HFFc6 (cell line): ENCODE data around the gene KIRREL3. TPM values are rescaled to one million over a fixed set of nuclear protein-coding genes. Genes with fewer than 3 reads are reported as not detected.

ENCODE experiments used
- DNase-seq: peaks from one replicate; pipeline ENCODE4 v3.0.0-alpha.2; 2018
- H3K27ac Mint-ChIP-seq: 2 replicates; pipeline ENCODE4 v1.8.0; 2020; ENCODE audit warnings: mild to moderate bottlenecking, mixed read lengths
- H3K27me3 Mint-ChIP-seq: 2 replicates; pipeline ENCODE4 v1.8.0; 2021; ENCODE audit warnings: mild to moderate bottlenecking, moderate library complexity, mixed read lengths; ENCODE audit not compliant: insufficient read depth
- H3K36me3 Mint-ChIP-seq: 2 replicates; pipeline ENCODE4 v1.8.0; 2021; ENCODE audit warnings: low read depth, mixed read lengths
- H3K4me1 Mint-ChIP-seq: 2 replicates; pipeline ENCODE4 v1.8.0; 2020; ENCODE audit warnings: low read depth, mixed read lengths
- H3K4me3 Mint-ChIP-seq: 2 replicates; pipeline ENCODE4 v1.8.0; 2020; ENCODE audit warnings: mild to moderate bottlenecking, moderate library complexity, mixed read lengths
- H3K9me3 Mint-ChIP-seq: 2 replicates; pipeline ENCODE4 v1.8.0; 2020; ENCODE audit warnings: mild to moderate bottlenecking, mixed read lengths
- total RNA-seq, 6 experiments: library from RNA; stranded (reverse); fragmentation: NEBNext Ultra II Directional; extraction: Animal tissue kit (Norgen Biotek cat#: 25700); gene quantifications; 2 replicates in 1 of 6; 3 replicates in 5 of 6; pipeline ENCODE4 v1.2.3, GENCODE V29; 2021
- TF ChIP-seq, protein P1 (sequence below): fragments of 200-600 bp; sonication (generic); IDR thresholded peaks from 2 replicates; pipeline ENCODE4 v1.5.0; 2021; ENCODE audit warnings: antibody characterized with exemption, mild to moderate bottlenecking

KIRREL3 gene
- total RNA-seq, 6 experiments from 2014 or later: 22.2 to 38.2 (median 33.2) TPM

DNA sequence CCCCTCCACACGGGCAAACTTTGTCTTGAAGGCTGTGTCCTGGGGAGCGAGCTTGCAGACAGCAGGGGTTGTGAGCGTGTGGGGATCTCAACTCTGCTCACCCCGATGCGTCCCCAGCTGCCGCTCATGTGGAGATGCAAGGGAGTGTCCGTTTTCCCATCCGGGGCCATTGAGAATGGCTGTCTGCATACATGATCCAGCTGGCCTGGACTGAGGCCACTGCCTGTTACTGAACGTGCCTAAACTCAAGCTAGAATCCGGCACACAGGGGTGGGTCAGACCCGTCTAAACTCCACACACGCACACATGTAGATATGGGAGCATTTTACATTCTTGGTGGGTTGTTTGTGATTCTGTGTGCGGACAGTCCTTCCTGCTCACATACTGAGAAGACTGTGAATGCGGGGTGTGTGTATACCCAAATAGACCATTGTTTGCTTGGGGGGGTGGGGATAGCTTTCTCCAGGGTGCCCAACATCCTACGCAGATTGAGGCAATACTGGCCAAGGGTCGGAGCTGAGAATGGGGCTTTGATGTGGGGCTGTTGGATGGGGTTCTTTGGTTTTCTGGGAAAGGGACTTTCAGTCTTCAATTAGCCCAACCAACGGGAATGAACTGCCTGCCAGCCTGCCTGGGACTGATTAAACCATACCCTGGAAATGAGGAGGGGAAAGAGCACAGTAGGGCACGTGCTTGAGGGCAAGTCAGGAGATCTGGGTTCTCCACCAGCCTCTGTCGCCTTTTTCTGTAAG is 584.7 kb downstream of the KIRREL3 start:
- no peak for DNase-seq
- TF ChIP-seq, protein P1, sequence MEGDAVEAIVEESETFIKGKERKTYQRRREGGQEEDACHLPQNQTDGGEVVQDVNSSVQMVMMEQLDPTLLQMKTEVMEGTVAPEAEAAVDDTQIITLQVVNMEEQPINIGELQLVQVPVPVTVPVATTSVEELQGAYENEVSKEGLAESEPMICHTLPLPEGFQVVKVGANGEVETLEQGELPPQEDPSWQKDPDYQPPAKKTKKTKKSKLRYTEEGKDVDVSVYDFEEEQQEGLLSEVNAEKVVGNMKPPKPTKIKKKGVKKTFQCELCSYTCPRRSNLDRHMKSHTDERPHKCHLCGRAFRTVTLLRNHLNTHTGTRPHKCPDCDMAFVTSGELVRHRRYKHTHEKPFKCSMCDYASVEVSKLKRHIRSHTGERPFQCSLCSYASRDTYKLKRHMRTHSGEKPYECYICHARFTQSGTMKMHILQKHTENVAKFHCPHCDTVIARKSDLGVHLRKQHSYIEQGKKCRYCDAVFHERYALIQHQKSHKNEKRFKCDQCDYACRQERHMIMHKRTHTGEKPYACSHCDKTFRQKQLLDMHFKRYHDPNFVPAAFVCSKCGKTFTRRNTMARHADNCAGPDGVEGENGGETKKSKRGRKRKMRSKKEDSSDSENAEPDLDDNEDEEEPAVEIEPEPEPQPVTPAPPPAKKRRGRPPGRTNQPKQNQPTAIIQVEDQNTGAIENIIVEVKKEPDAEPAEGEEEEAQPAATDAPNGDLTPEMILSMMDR: no peak
- peak overlapping the region; percentile 70; the same call in 1 of the 2 replicates for H3K27ac Mint-ChIP-seq
- H3K27me3 Mint-ChIP-seq: peaks cover 3% of the 10 kb centered on the region
- H3K36me3 Mint-ChIP-seq: peaks cover 17% of the 10 kb centered on the region
- H3K4me1 Mint-ChIP-seq: peaks cover 7% of the 10 kb centered on the region
- peak overlapping the region; percentile 43; the same call in 1 of the 2 replicates for H3K4me3 Mint-ChIP-seq
- H3K9me3 Mint-ChIP-seq: no peaks in the 10 kb centered on the region

- H3K4me3 Mint-ChIP-seq: no peak overlapping the region
- peaks cover 3% of the 10 kb centered on the region; the same call in 1 of the 2 replicates for H3K27me3 Mint-ChIP-seq
- H3K27ac Mint-ChIP-seq: no peak overlapping the region
- H3K4me1 Mint-ChIP-seq: peaks cover 12% of the 10 kb centered on the region
- H3K9me3 Mint-ChIP-seq: no peaks in the 10 kb centered on the region
- TF ChIP-seq, protein P1: no peak
- H3K36me3 Mint-ChIP-seq: peaks cover 19% of the 10 kb centered on the region
- no peak for DNase-seq
These were observed 585.4 kb downstream of the KIRREL3 start for GRCh38 chr11:126415128-126415527.

DNA sequence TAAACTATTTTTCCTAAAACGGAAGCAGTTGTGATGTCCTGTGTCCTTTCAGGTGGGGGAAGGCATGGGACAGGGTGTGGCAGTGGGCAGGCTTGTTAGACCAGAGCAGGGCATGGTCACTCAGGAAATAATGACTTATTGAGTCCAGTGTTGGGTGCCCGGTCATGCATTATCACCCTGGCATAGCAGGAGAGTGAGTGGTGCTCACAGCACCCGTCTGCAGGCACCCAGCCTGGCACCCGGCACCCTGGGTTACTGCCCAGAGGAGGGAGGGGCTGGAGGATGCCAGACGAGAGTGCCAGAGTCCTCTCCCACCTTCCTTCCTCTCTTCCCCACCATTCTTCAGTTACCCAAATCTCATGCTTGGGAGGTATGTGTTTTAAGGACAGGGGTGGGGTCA is 586.0 kb downstream of the KIRREL3 start:
- Mint-ChIP-seq H3K27me3 (peaks cover 3% of the 10 kb centered on the region; the same call in 1 of the 2 replicates), H3K36me3 (peaks cover 20% of the 10 kb centered on the region), H3K9me3 (no peaks in the 10 kb centered on the region), H3K4me3 (no peak overlapping the region), H3K4me1 (peaks cover 12% of the 10 kb centered on the region), H3K27ac (no peak overlapping the region)
- DNase-seq: no peak
- TF ChIP-seq, protein P1: no peak

GRCh38 chr11:126413843-126414405 is 586.6 kb downstream of the KIRREL3 start:
- no peak for DNase-seq
- H3K4me3 Mint-ChIP-seq: no peak overlapping the region
- peaks cover 12% of the 10 kb centered on the region for H3K4me1 Mint-ChIP-seq
- no peaks in the 10 kb centered on the region for H3K9me3 Mint-ChIP-seq
- H3K27me3 Mint-ChIP-seq: peaks cover 3% of the 10 kb centered on the region
- H3K27ac Mint-ChIP-seq: no peak overlapping the region
- peaks cover 27% of the 10 kb centered on the region for H3K36me3 Mint-ChIP-seq
- TF ChIP-seq, protein P1: no peak

- Mint-ChIP-seq H3K4me3 (no peak overlapping the region), H3K9me3 (no peaks in the 10 kb centered on the region), H3K4me1 (peaks cover 12% of the 10 kb centered on the region), H3K36me3 (peaks cover 29% of the 10 kb centered on the region), H3K27me3 (peaks cover under 1% of the 10 kb centered on the region), H3K27ac (no peak overlapping the region)
- TF ChIP-seq, protein P1: no peak
- no peak for DNase-seq
These were observed 587.1 kb downstream of the KIRREL3 start for GRCh38 chr11:126413426-126413825.
